ENCODE measurements around the gene SCARF2.

GRCh38 chr22:20440637-20441591 is 3.3 kb upstream of the SCARF2 start:
- TF ChIP-seq CTCF (IDR thresholded peaks at IDR 0.05) (no peak), POLR2A (IDR thresholded peaks at IDR 0.05) (no peak)
